Thymus (tissue), 14 donors: ENCODE results near the gene PROM2. TPM values are rescaled to one million over a fixed set of nuclear protein-coding genes. Genes with fewer than 3 reads are reported as not detected.

Experiments
- DNase-seq, 9 donors: peaks; one replicate each; pipeline ENCODE4 v3.0.0-alpha.2; 2013; ENCODE audit warnings: low spot score in 9 of 9, low read depth in 6 of 9, missing footprints in 1 of 9
- H3K27ac ChIP-seq, 2 donors: one replicate each; pipeline ENCODE4 v1.5.1; 2013; ENCODE audit warnings: control low read depth in 1 of 2, low read depth in 1 of 2, low read length in 1 of 2, mild to moderate bottlenecking in 1 of 2, moderate library complexity in 1 of 2
- H3K27me3 ChIP-seq, 2 donors: one replicate each; pipeline ENCODE4 v1.5.1; 2013; ENCODE audit warnings: low read length in 1 of 2; ENCODE audit not compliant: control insufficient read depth in 2 of 2, insufficient read depth in 1 of 2
- H3K36me3 ChIP-seq, 2 donors: one replicate each; pipeline ENCODE4 v1.5.1; 2013; ENCODE audit warnings: low read length in 1 of 2, mild to moderate bottlenecking in 1 of 2, moderate library complexity in 1 of 2; ENCODE audit not compliant: control insufficient read depth in 2 of 2, insufficient read depth in 2 of 2
- H3K4me1 ChIP-seq, 2 donors: one replicate each; pipeline ENCODE4 v1.5.1; 2013; ENCODE audit warnings: low read length in 2 of 2; ENCODE audit not compliant: control insufficient read depth in 2 of 2, insufficient read depth in 2 of 2
- H3K4me3 ChIP-seq, 2 donors: one replicate each; pipeline ENCODE4 v1.5.1; 2013; ENCODE audit warnings: low read length in 2 of 2, control low read depth in 1 of 2, mild to moderate bottlenecking in 1 of 2
- H3K9me3 ChIP-seq, 2 donors: one replicate each; pipeline ENCODE4 v1.5.1; 2013; ENCODE audit warnings: low read length in 1 of 2, mild to moderate bottlenecking in 1 of 2; ENCODE audit not compliant: control insufficient read depth in 2 of 2, insufficient read depth in 1 of 2
- WGBS: extraction: QIAGEN DNeasy Blood & Tissue Kit; methylation state at CpG from one replicate; pipeline ENCODE4 v1.1.7; 2013; 5-methylcytosine and 5-hydroxymethylcytosine counted together
- long read RNA-seq, 10 donors: transcript quantifications; one replicate each; lab custom pipeline, GENCODE V29; 2026
- polyA plus RNA-seq: library from polyadenylated mRNA; stranded (reverse); fragments of 200-250 nt; gene quantifications from one replicate; pipeline ENCODE4 v1.2.3, GENCODE V29; 2013
- total RNA-seq: library from RNA; stranded (reverse); fragments of 120-200 nt; gene quantifications from one replicate; pipeline ENCODE4 v1.2.4, GENCODE V29; 2013
- donor health status: healthy.

Gene PROM2
- total RNA-seq (2.3 TPM), polyA plus RNA-seq (4.3 TPM)
- long read RNA-seq, donor 1 = 0 reads
- long read RNA-seq, donor 2 = 0 reads
- long read RNA-seq, donor 3 = 0 reads
- long read RNA-seq, donor 4 = 0 reads
- long read RNA-seq, donor 5 = 0 reads
- long read RNA-seq, donor 6 = 0 reads
- long read RNA-seq, donor 7 = 0 reads
- long read RNA-seq, donor 8, partial matches to known transcripts = 0 of 1 reads
- long read RNA-seq, donor 8, other reads (novel, unspliced or antisense) = 0 of 1 reads
- long read RNA-seq, donor 9 = 0 reads
- long read RNA-seq, donor 10 = 0 reads

GRCh38 chr2:95274291-95275150 is at the start of gene PROM2:
TSS of gene PROM2 (plus strand) at chr2:95274449. CDS start at chr2:95274586, 137 bp downstream.
- Histone ChIP-seq H3K4me1 (peaks cover 0 to 3% of the 10 kb centered on the region in 2 donors), H3K9me3 (no peaks in the 10 kb centered on the region), H3K27me3 (no peaks in the 10 kb centered on the region), H3K36me3 (no peaks in the 10 kb centered on the region), H3K27ac (no peak within 1 kb of the TSS), H3K4me3 (no peak within 1 kb of the TSS)
- WGBS = 94% methylated on average over 17 of the region's 17 CpGs
- DNase-seq = peak in 1 of 9 donors; percentile 14

- no peak overlapping the region for H3K4me3 ChIP-seq
- H3K36me3 ChIP-seq = no peaks in the 10 kb centered on the region
- no peaks in the 10 kb centered on the region for H3K4me1 ChIP-seq
- no peak overlapping the region for H3K27ac ChIP-seq
- no peaks in the 10 kb centered on the region for H3K27me3 ChIP-seq
- H3K9me3 ChIP-seq = no peaks in the 10 kb centered on the region
- DNase-seq = no peak
These were observed 48.6 kb upstream of the PROM2 start for GRCh38 chr2:95225658-95226057.

- Histone ChIP-seq H3K27ac (no peak overlapping the region), H3K4me1 (no peaks in the 10 kb centered on the region), H3K9me3 (no peaks in the 10 kb centered on the region), H3K27me3 (no peaks in the 10 kb centered on the region), H3K36me3 (no peaks in the 10 kb centered on the region), H3K4me3 (no peak overlapping the region)
- peak in 7 of 9 donors; percentile 9 to 53 (median 23) for DNase-seq
- 70% methylated on average over 3 of the region's 3 CpGs for WGBS
These were observed 42.5 kb upstream of the PROM2 start for GRCh38 chr2:95231723-95232122.

GRCh38 chr2:95232232-95232631 is 42.0 kb upstream of the PROM2 start:
- no peak overlapping the region for H3K27ac ChIP-seq
- no peaks in the 10 kb centered on the region for H3K36me3 ChIP-seq
- no peaks in the 10 kb centered on the region for H3K27me3 ChIP-seq
- WGBS = 98% methylated on average over 1 of the region's 1 CpG
- no peaks in the 10 kb centered on the region for H3K4me1 ChIP-seq
- H3K9me3 ChIP-seq = no peaks in the 10 kb centered on the region
- no peak overlapping the region for H3K4me3 ChIP-seq
- DNase-seq = no peak

GRCh38 chr2:95234286-95234785 is 39.9 kb upstream of the PROM2 start:
- no peak for DNase-seq
- 97% methylated on average over 5 of the region's 5 CpGs for WGBS
- no peak overlapping the region for H3K27ac ChIP-seq
- no peaks in the 10 kb centered on the region for H3K9me3 ChIP-seq
- no peaks in the 10 kb centered on the region for H3K36me3 ChIP-seq
- H3K27me3 ChIP-seq = no peaks in the 10 kb centered on the region
- no peak overlapping the region for H3K4me3 ChIP-seq
- H3K4me1 ChIP-seq = no peaks in the 10 kb centered on the region

- Histone ChIP-seq H3K27me3 (no peaks in the 10 kb centered on the region), H3K9me3 (no peaks in the 10 kb centered on the region), H3K27ac (no peak overlapping the region), H3K4me1 (no peaks in the 10 kb centered on the region), H3K36me3 (no peaks in the 10 kb centered on the region), H3K4me3 (no peak overlapping the region)
- DNase-seq = no peak
- WGBS = 95% methylated on average over 3 of the region's 3 CpGs
These were observed 39.4 kb upstream of the PROM2 start for GRCh38 chr2:95234816-95235215.

- H3K36me3 ChIP-seq = no peaks in the 10 kb centered on the region
- H3K27ac ChIP-seq = no peak overlapping the region
- H3K27me3 ChIP-seq = no peaks in the 10 kb centered on the region
- H3K4me1 ChIP-seq = no peaks in the 10 kb centered on the region
- no peak overlapping the region for H3K4me3 ChIP-seq
- no peak for DNase-seq
- peaks cover 0 to 13% of the 10 kb centered on the region in 2 donors for H3K9me3 ChIP-seq
These were observed 36.1 kb upstream of the PROM2 start for GRCh38 chr2:95238131-95238530.

- 97% methylated on average over 5 of the region's 5 CpGs for WGBS
- Histone ChIP-seq H3K9me3 (peaks cover 0 to 13% of the 10 kb centered on the region in 2 donors), H3K4me1 (no peaks in the 10 kb centered on the region), H3K27ac (no peak overlapping the region), H3K27me3 (no peaks in the 10 kb centered on the region), H3K36me3 (no peaks in the 10 kb centered on the region), H3K4me3 (no peak overlapping the region)
- no peak for DNase-seq
These were observed 34.2 kb upstream of the PROM2 start for GRCh38 chr2:95240091-95240490.

- WGBS = 95% methylated on average over 5 of the region's 5 CpGs
- no peak for DNase-seq
- no peak overlapping the region for H3K4me3 ChIP-seq
- H3K36me3 ChIP-seq = no peaks in the 10 kb centered on the region
- H3K9me3 ChIP-seq = peaks cover 0 to 13% of the 10 kb centered on the region in 2 donors
- no peaks in the 10 kb centered on the region for H3K27me3 ChIP-seq
- H3K27ac ChIP-seq = no peak overlapping the region
- no peaks in the 10 kb centered on the region for H3K4me1 ChIP-seq
These were observed 33.7 kb upstream of the PROM2 start for GRCh38 chr2:95240556-95240955.
